GM21619 (cell line): ENCODE data around the gene TXNL4A.
"Not testable (repeated sequence)": the region's sequence is repeated elsewhere in the genome, so short reads cannot be mapped to it uniquely, and the experiment has no call there.

Experiments used
- ATAC-seq: cut with Tn5 transposase; IDR thresholded peaks from one replicate; pipeline ENCODE4 v1.9.1; 2021; ENCODE audit not compliant: unreplicated experiment

TXNL4A gene

GRCh38 chr18:79964330-79965118 lies 23.8 kb downstream of the TXNL4A start, which contains the start of gene HSBP1L1:
Gene HSBP1L1, plus strand, starts transcription at chr18:79964643. Its CDS starts 93 bp downstream, at chr18:79964736.
- peak; percentile 68 for ATAC-seq

DNA sequence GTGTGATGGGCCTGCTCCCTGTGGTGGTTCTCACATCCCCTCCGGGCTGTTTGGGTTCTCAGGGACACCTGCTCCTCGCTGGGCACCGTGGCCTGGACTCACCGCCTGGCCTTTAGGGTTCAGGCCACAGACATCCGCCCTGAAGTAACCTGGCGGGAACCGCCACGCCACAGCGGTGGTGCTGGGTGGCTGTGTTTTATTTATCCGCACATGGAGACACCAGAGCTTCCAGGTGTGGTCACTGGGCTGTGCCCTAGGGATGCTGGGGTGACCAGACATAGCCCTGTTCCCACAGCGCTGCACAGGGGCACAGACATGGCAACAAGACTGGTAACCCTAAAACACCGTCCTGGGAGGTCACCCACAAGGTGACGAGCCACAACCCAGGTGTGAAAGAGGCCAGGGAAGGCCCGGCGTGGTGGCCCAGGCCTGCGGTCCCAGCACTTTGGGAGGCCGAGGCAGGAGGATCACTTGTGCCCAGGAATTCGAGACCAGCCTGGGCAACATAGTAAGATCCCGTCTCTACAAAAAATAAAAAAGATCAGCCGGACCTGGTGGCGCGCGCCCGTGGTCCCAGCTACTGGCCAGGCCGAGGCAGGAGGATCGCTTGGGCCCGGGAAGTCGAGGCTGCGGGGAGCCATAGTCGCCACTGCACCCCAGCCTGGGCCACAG lies 24.6 kb downstream of the TXNL4A start:
- no peak for ATAC-seq

DNA sequence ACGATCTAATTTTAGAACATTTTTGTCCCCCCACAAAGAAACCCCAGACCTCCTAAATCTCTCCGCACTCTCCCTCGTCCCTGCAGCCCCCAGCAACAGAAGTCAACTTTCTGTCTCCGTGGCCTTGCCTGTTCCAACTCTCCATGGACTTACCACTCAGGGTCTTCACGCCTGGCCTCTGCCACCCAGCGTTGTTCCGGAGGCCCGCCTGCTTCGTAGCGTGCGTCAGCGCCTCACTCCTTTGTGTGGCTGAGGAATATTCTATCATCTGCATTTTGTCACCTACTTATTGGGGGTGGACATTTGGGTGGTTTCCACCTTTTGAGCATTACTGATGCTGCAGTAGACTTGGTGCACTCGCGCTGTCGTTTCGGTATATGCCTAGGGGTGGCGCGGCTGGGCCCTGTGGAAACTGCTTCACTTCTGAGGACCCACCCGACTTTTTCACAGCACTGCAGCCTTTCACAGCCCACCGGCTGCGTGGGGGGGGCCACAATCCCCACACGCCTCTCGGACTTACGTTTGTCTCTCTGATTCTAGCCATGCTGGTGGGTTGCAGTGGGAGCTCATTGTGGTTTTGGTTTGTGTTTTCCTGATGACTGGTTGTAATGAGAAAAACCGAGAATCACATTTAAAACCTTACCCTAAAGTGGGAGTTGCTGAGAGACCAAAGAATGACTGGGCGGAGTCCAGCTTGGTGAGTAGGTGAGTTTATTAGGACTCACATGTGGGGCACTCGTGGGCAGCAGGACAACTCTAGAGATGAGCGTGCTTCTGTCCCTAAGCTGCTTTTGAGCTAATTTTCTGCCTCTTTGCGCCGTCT lies 25.3 kb downstream of the TXNL4A start:
- ATAC-seq = peak; percentile 47

- ATAC-seq = no peak
Measured at GRCh38 chr18:79962311-79962710, 26.1 kb downstream of the TXNL4A start.

DNA sequence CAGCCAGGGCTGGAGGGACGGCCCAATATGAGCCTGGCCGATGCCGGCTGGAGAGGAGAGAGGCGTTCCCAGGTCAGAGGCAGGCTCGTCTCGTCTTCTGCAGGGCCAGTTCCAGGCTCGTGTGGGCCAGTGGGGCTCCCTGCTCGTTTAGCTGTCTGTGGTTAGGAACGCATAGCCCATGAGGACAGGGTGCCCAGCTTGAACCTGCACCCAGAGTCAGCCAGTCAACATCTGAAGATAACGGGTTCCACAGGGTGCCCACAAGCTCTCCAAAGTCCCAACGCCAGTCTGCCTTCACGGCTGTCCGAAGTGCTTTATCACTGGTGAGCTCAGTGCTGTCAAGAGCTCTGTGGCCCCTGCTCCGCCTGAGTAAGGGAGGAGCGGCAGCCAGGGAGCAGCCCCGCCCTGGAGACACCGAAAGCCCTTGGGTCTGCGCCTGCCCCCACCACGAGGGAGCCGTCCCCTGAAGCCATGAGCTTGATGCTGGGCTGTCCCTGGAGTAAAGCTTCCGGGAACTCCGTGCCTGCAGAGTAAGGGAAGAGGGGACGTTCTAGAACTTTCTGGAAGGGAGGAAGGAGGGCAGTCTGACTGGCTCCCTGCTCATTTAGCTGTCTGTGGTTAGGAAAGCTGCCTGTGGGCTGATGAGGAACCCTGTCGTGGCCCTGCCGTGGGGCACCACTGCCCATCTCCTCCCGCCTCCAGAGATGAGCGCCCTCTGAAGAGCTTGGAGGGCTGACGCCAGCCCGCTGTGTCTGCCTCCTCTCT lies 26.7 kb downstream of the TXNL4A start:
- no peak for ATAC-seq

DNA sequence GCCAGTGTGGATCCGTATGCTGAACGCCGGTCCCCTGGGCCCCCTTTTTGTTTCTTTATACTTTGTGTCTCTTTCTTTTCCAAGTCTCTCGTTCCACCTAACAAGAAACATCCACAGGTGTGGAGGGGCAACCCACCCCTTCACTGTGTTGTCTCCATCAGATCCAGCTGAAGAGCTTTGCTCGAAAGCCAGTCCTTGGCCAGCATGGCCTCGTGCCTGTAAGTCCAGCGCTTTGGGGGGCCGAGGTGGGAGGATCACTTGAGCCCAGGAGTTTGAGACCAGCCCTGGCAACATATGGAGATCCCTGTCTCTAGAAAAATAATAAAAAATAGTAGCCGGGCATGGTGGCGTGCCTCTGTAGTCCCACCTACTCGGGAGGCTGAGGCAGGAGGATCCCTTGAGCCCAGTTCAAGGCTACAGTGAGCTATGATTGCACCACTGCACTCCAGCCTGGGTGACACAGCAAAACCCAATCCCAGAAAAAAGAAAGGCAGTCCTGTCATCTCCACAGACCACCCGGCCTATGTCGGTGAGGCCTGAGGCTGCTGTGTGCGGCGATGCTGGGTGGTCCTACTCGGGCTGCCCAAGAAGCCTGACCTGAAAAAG lies 27.3 kb downstream of the TXNL4A start:
- no peak for ATAC-seq

DNA sequence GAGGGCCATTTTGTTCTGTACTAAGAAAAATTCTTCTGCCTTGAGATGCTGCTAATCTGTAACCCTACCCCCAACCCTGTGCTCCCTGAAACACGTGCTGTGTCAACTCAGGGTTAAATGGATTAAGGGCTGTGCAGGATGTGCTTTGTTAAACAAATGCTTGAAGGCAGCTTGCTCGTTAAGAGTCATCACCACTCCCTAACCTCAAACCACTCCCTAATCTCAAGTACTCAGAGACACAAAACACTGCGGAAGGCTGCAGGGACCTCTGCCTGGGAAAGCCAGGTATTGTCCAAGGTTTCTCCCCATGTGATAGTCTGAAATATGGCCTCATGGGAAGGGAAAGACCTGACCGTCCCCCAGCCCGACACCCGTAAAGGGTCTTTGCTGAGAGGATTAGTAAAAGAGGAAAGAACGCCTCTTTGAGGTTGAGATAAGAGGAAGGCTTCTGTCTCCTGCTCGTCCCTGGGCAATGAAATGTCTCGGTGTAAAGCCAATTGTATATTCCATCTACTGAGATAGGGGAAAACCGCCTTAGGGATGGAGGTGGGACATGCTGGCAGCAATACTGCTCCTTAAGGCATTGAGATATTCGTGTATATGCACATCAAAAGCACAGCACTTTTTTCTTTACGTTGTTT lies 28.1 kb downstream of the TXNL4A start:
- not testable (repeated sequence) for ATAC-seq

GRCh38 chr18:79958981-79959380 lies 29.4 kb downstream of the TXNL4A start:
- no peak for ATAC-seq

- no peak for ATAC-seq
Measured at GRCh38 chr18:79956276-79956675, 32.1 kb downstream of the TXNL4A start.

- ATAC-seq = no peak
Measured at GRCh38 chr18:79955302-79956075, 32.9 kb downstream of the TXNL4A start.

DNA sequence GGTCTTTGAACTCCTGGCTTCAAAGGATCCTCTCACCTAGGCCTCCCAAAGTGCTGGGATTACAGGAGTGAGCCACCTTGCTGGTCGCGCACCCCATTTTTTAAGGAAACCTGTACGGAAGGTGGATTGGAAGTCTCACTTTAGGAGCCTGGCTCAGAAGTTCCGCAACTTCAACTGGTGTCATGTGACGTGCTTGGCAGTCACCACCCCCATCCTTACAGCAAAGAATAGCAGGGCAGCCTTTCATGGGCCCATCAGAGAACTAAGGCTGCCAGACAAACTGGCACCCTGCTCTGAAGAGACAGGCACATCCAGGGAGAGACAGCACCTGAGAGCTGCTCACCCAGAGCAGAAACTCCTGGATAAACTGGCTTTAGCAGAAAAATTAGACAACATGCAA lies 33.6 kb downstream of the TXNL4A start:
- no peak for ATAC-seq

- no peak for ATAC-seq
Measured at GRCh38 chr18:79953971-79954651, 34.3 kb downstream of the TXNL4A start.

- no peak for ATAC-seq
Measured at GRCh38 chr18:79952996-79953559, 35.3 kb downstream of the TXNL4A start.

GRCh38 chr18:79952456-79952995 lies 35.8 kb downstream of the TXNL4A start:
- ATAC-seq = no peak

DNA sequence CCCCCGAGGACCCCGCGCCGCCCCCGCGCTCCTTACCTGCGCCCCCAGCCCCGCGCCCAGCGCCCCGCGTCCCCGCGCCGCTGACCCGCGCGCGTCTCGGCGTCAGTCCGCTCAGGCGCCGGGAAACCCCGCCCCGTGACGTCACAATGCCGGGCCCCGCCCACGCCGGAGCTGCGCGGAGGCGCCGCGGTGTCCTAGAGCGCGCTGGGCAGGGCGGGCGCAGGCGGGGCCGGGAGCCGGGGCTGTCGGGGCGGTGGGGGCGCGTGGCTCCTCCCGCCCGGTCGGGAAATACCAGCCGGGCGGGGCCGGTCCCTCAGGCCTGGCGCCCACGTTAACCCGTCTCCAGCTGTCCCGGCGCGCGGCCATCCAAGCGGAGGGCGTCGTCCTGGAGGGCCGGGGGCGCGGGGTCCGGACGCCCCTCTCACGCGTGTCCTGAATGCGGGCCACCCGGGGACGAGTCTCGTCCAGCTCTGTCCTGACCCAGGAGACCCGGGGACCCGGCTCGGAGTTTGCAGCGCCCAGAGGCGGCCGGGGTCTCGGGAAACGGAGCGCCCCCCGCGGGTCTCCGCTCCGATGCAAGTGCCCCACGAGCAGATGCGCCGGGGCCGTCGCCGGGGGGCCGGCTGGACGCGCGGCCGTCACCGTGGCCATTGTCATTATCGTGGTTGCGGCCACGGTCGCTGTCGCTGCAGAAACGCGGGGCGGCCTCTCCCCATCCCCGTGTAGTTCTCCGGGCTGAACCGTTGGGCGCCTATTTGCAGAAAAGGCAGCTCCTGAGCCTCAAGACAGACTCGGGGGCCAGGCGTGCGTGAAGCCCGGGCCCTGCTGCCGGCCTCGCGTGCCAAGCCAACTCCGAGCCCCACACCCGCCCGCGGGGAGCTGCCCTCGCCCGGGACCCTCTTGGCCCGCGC lies 36.6 kb downstream of the TXNL4A start, which contains the start of gene SLC66A2:
Gene SLC66A2, minus strand, starts transcription at position 109 of the 911 bp plus-strand sequence. CDS start 727 bp downstream, outside the sequence.
- peak; percentile 72 for ATAC-seq

DNA sequence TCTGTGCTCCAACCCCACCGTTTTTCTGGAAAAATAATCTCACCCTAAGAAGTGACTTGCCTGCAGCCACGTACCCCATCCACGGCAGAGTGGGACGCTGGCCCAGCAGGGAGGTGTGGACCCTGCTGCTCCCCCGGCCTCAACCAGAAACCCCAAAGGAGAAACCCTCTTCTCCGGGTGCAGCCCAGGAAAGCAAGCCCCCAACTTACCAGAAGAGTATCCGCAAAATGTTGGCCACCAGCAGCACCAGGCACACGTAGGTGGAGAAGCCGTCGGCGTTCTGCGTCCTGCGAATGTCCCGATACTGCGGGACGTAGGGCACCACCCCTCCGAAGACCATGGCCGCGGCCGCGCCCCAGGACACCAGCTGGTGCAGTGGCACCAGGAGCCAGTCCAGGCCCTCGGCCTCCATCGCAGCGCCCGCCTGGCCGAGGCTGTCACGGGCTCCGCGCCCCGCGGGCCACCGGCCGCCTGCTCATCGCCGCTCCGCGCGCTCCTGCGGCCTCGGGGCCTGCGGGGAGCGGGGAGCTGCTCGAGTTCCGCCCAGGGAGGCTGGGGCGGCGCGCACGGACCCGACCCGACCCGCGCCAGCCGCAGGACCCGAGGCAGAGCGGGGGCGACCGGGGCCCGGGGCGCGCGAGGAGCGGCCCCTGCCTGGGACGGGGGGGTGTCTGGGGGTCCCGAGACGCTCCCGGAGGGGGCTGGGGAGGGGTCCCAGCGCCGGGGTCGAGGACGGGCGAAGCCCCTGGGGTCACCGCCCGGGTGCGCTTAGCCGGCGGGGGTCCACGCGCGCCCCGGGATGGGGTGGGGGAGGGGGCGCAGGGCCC lies 37.6 kb downstream of the TXNL4A start:
- ATAC-seq = peak; percentile 32
